Measurements from ENCODE around the gene MT1G.

GRCh38 chr16:56651586-56651985, 16.3 kb downstream of the MT1G start, which contains the start of gene MT1B:
- TF ChIP-seq RAD21 (IDR thresholded peaks at IDR 0.05; ENCODE audit: low read depth): no peak
- TF ChIP-seq TAF1 (IDR thresholded peaks at IDR 0.05; ENCODE audit: low read depth): no peak
- TF ChIP-seq CEBPB (IDR thresholded peaks at IDR 0.05): no peak
- no peak for TF ChIP-seq FOXM1 (IDR thresholded peaks at IDR 0.05; ENCODE audit: borderline replicate concordance, low read depth)
- TF ChIP-seq MAX (IDR thresholded peaks at IDR 0.05): no peak
- no peak for TF ChIP-seq EP300 (IDR thresholded peaks at IDR 0.05; ENCODE audit: borderline replicate concordance)
- TF ChIP-seq NFIC (IDR thresholded peaks at IDR 0.05): no peak
- TF ChIP-seq, protein P1, sequence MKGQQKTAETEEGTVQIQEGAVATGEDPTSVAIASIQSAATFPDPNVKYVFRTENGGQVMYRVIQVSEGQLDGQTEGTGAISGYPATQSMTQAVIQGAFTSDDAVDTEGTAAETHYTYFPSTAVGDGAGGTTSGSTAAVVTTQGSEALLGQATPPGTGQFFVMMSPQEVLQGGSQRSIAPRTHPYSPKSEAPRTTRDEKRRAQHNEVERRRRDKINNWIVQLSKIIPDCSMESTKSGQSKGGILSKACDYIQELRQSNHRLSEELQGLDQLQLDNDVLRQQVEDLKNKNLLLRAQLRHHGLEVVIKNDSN (IDR thresholded peaks at IDR 0.05): no peak
- TF ChIP-seq EGR1 (IDR thresholded peaks at IDR 0.05): no peak
- TF ChIP-seq, protein P2, sequence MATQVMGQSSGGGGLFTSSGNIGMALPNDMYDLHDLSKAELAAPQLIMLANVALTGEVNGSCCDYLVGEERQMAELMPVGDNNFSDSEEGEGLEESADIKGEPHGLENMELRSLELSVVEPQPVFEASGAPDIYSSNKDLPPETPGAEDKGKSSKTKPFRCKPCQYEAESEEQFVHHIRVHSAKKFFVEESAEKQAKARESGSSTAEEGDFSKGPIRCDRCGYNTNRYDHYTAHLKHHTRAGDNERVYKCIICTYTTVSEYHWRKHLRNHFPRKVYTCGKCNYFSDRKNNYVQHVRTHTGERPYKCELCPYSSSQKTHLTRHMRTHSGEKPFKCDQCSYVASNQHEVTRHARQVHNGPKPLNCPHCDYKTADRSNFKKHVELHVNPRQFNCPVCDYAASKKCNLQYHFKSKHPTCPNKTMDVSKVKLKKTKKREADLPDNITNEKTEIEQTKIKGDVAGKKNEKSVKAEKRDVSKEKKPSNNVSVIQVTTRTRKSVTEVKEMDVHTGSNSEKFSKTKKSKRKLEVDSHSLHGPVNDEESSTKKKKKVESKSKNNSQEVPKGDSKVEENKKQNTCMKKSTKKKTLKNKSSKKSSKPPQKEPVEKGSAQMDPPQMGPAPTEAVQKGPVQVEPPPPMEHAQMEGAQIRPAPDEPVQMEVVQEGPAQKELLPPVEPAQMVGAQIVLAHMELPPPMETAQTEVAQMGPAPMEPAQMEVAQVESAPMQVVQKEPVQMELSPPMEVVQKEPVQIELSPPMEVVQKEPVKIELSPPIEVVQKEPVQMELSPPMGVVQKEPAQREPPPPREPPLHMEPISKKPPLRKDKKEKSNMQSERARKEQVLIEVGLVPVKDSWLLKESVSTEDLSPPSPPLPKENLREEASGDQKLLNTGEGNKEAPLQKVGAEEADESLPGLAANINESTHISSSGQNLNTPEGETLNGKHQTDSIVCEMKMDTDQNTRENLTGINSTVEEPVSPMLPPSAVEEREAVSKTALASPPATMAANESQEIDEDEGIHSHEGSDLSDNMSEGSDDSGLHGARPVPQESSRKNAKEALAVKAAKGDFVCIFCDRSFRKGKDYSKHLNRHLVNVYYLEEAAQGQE (IDR thresholded peaks at IDR 0.05; ENCODE audit: low read depth): no peak
- TF ChIP-seq CREB1 (IDR thresholded peaks at IDR 0.05; ENCODE audit: low read depth): no peak
- TF ChIP-seq ZBTB7A (IDR thresholded peaks at IDR 0.05; ENCODE audit: low read depth): no peak
- TF ChIP-seq TEAD4 (IDR thresholded peaks at IDR 0.05): no peak

All from Ishikawa (cell line).